Fibroblast of lung (primary cell): Measurements from ENCODE around the gene HIP1. TPM values are rescaled to one million over a fixed set of nuclear protein-coding genes. Genes with fewer than 3 reads are reported as not detected.

Experiments
- DNase-seq, 2 donors: peaks; one replicate each; pipeline versions ENCODE4 v3.0.0 to v3.0.0-alpha.2; 2010; ENCODE audit warnings: low read depth in 2 of 2
- H2AFZ ChIP-seq: 2 replicates; pipeline ENCODE4 v1.5.1; 2012; ENCODE audit warnings: low read length, control low read depth, inconsistent platforms
- H3K27ac ChIP-seq: 2 replicates; pipeline ENCODE4 v1.5.1; 2011; ENCODE audit warnings: low read length, control low read depth; ENCODE audit not compliant: insufficient read depth
- H3K27me3 ChIP-seq: 2 replicates; pipeline ENCODE4 v1.5.1; 2011; ENCODE audit warnings: mild to moderate bottlenecking, low read length; ENCODE audit not compliant: control insufficient read depth, insufficient read depth
- H3K36me3 ChIP-seq: 2 replicates; pipeline ENCODE4 v1.5.1; 2011; ENCODE audit warnings: low read length; ENCODE audit not compliant: control insufficient read depth, insufficient read depth
- H3K4me1 ChIP-seq: 2 replicates; pipeline ENCODE4 v1.5.1; 2011; ENCODE audit warnings: low read length; ENCODE audit not compliant: control insufficient read depth, insufficient read depth; ENCODE audit errors: extremely low read depth
- H3K4me2 ChIP-seq: 2 replicates; pipeline ENCODE4 v1.5.1; 2011; ENCODE audit warnings: low read length, control low read depth; ENCODE audit not compliant: insufficient read depth; ENCODE audit errors: extremely low read depth
- H3K4me3 ChIP-seq, 4 experiments: fragments of 200-600 bp in 1 of 4; sonication (generic) in 1 of 4; replicated peaks in 1 of 4; 2 replicates each; pipeline ENCODE4 v1.5.1; 2011 to 2016; ENCODE audit warnings: low read length in 4 of 4, low read depth in 3 of 4, mild to moderate bottlenecking in 3 of 4, control low read depth in 2 of 4, inconsistent platforms in 1 of 4, mixed read lengths in 1 of 4; ENCODE audit not compliant: insufficient read depth in 1 of 4; ENCODE audit errors: control extremely low read depth in 1 of 4
- H3K79me2 ChIP-seq: 2 replicates; pipeline ENCODE4 v1.5.1; 2012; ENCODE audit warnings: mild to moderate bottlenecking, low read length, inconsistent platforms; ENCODE audit not compliant: control insufficient read depth, insufficient read depth
- H3K9ac ChIP-seq: 2 replicates; pipeline ENCODE4 v1.5.1; 2011; ENCODE audit warnings: mild to moderate bottlenecking, low read length, control low read depth; ENCODE audit not compliant: insufficient read depth
- H3K9me3 ChIP-seq: 2 replicates; pipeline ENCODE4 v1.5.1; 2012; ENCODE audit warnings: low read depth, low read length; ENCODE audit not compliant: control insufficient read depth, insufficient read depth
- H4K20me1 ChIP-seq: 2 replicates; pipeline ENCODE4 v1.5.1; 2011; ENCODE audit warnings: low read length; ENCODE audit not compliant: control insufficient read depth, insufficient read depth; ENCODE audit errors: extremely low read depth
- EZH2 ChIP-seq: IDR thresholded peaks from 2 replicates; pipeline ENCODE4 v1.5.1; 2012; ENCODE audit warnings: low read length, control low read depth, mild to moderate bottlenecking; ENCODE audit errors: missing control alignments
- polyA plus RNA-seq, 2 donors: library from polyadenylated mRNA; depleted of rRNA in 1 of 2; stranded (reverse) in 1 of 2; unstranded in 1 of 2; fragments of >200 nt; gene quantifications; 2 replicates each; pipeline ENCODE4 v1.2.1, GENCODE V29; 2011 to 2012; ENCODE audit warnings: missing spikeins in 1 of 2
- total RNA-seq: library from RNA; depleted of rRNA; stranded (reverse); fragments of >200 nt; gene quantifications from 2 replicates; pipeline ENCODE4 v1.2.1, GENCODE V29; 2014
- TF ChIP-seq, protein P1 (sequence below), 2 donors: IDR thresholded peaks in 1 of 2; conservative IDR thresholded peaks in 1 of 2; 1 replicate in 1 of 2; 2 replicates in 1 of 2; pipeline ENCODE4 v1.5.1; 2011 to 2012; ENCODE audit warnings: low read length in 2 of 2, control low read depth in 1 of 2, inconsistent platforms in 1 of 2, low read depth in 1 of 2, mild to moderate bottlenecking in 1 of 2

Gene HIP1
- total and polyA plus RNA-seq, 2 donors (not counting 1 experiment from before 2014, with no cell fraction given) = 27.2 to 31.3 TPM

DNA sequence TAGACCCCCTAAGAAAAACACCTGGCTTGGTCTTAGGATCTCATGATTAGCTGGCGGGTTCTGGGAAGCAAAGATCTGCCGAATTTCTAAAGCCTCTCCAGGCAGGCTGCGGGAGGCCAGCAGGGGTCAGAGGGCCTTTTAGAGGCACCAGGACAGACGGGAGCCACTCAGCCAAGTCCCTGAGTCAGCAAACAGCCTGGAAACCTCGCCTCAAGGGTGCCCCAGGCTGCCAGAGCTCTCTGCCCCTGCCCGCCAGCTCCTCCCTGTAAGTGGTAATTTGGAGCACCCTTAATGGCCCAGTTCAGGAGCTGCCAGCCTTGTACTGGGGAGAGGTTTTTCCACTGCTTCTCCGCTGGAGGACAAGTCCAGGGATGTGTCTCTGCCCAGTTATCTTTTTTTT, 88.7 kb downstream of the HIP1 start:
- DNase-seq = no peak
- TF ChIP-seq, protein P1, sequence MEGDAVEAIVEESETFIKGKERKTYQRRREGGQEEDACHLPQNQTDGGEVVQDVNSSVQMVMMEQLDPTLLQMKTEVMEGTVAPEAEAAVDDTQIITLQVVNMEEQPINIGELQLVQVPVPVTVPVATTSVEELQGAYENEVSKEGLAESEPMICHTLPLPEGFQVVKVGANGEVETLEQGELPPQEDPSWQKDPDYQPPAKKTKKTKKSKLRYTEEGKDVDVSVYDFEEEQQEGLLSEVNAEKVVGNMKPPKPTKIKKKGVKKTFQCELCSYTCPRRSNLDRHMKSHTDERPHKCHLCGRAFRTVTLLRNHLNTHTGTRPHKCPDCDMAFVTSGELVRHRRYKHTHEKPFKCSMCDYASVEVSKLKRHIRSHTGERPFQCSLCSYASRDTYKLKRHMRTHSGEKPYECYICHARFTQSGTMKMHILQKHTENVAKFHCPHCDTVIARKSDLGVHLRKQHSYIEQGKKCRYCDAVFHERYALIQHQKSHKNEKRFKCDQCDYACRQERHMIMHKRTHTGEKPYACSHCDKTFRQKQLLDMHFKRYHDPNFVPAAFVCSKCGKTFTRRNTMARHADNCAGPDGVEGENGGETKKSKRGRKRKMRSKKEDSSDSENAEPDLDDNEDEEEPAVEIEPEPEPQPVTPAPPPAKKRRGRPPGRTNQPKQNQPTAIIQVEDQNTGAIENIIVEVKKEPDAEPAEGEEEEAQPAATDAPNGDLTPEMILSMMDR (conservative IDR thresholded peaks at IDR 0.05 in 1 of 2, IDR thresholded peaks at IDR 0.05 in 1 of 2; ENCODE audit: low read depth in 1 of 2, low read length in 2 of 2) = no peak
- no peak for TF ChIP-seq EZH2
- Histone ChIP-seq H3K9ac (no peak overlapping the region), H2AFZ (no peak overlapping the region), H4K20me1 (no peaks in the 10 kb centered on the region), H3K4me1 (no peaks in the 10 kb centered on the region), H3K27me3 (no peaks in the 10 kb centered on the region), H3K36me3 (no peaks in the 10 kb centered on the region), H3K27ac (no peak overlapping the region), H3K4me2 (no peak overlapping the region), H3K79me2 (no peaks in the 10 kb centered on the region), H3K4me3 (no peak overlapping the region), H3K9me3 (no peaks in the 10 kb centered on the region)

DNA sequence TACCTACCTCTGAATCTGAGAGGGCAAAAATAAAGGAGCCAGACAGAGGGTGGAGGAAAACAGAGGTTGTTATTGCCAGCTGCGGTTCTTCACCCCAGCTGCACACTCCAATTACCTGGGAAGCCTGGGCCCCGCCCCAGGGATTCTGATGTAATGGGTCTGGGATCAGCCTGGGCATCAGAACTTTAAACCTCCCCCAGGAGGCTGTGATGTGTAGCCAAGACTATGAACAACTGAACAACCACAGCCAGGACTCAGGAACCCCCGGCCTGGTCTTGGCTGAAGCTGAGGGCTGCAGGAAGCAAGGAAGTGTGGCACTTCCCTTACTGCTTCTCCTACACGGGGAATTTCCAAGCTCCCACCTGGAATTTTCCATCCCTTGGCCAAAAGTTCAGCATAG, 89.3 kb downstream of the HIP1 start:
- Histone ChIP-seq H3K27me3 (no peaks in the 10 kb centered on the region), H3K4me1 (peaks cover 3% of the 10 kb centered on the region), H3K36me3 (no peaks in the 10 kb centered on the region), H3K9ac (no peak overlapping the region), H2AFZ (no peak overlapping the region), H4K20me1 (no peaks in the 10 kb centered on the region), H3K27ac (no peak overlapping the region), H3K4me2 (no peak overlapping the region), H3K9me3 (no peaks in the 10 kb centered on the region), H3K79me2 (no peaks in the 10 kb centered on the region), H3K4me3 (no peak overlapping the region)
- TF ChIP-seq, protein P1 (conservative IDR thresholded peaks at IDR 0.05 in 1 of 2, IDR thresholded peaks at IDR 0.05 in 1 of 2; ENCODE audit: low read depth in 1 of 2, low read length in 2 of 2) = no peak
- no peak for TF ChIP-seq EZH2
- DNase-seq = no peak

DNA sequence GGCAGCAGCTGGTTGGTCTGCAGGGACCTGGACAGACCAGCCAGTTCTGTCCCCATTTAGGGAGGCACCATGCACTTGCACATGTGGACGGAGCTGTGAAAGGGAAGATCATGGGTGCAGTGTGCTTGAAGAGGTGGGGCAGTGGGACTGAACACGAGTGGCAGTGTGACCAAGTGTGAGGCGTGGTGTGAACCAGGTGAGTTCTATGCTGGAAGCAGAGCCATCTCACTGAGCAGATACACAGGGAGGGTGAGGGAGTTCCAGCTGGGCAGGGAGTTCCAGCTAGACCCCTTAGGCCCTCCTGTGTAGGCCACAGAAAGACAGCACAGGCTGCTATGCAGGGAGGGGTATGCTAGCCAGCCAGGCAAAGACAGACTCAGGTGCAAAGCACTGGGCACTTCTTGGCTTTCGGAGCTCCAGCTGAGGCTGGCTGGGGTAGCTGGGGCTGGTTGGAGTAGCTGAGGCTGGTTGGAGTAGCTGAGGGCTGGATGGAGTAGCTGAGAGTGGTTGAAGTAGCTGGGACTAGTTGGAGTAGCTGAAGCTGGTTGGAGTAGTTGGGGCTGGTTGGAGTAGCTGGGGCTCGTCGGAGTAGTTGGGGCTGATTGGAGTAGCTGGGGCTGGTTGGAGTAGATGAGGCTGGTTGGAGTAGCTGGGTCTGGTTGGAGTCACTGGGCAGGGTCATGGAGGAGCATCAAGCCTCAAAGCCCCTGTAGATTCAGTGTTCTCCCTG, 90.9 kb downstream of the HIP1 start:
- Histone ChIP-seq H4K20me1 (no peaks in the 10 kb centered on the region), H3K9ac (no peak overlapping the region), H3K9me3 (no peaks in the 10 kb centered on the region), H3K27ac (no peak overlapping the region), H3K79me2 (no peaks in the 10 kb centered on the region), H3K4me3 (no peak overlapping the region), H3K27me3 (no peaks in the 10 kb centered on the region), H3K4me1 (peaks cover 3% of the 10 kb centered on the region), H3K36me3 (no peaks in the 10 kb centered on the region), H2AFZ (no peak overlapping the region), H3K4me2 (no peak overlapping the region)
- no peak for TF ChIP-seq EZH2
- TF ChIP-seq, protein P1 (conservative IDR thresholded peaks at IDR 0.05 in 1 of 2, IDR thresholded peaks at IDR 0.05 in 1 of 2; ENCODE audit: low read depth in 1 of 2, low read length in 2 of 2) = no peak
- DNase-seq = no peak
